Measurements from ENCODE around the gene HAO1.

Gene HAO1

DNA sequence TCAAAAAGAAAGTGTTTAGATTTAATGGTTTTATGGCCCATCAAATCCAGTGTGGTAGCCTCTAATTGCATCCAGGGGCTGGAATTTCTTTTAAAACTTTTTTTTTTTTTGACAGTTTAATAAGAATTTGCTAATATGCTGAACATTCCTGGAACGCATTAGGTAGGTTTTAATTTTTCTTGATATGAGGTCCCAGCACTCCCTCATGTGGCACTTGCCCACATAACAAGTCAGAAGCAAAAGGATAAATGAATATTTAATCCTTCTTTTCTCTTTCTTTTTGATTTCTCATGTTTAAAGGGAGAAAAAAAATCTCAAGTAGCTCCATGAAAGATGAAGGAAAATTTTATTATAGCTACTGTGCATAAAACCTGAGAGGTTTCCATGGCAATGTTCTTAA lies 13.5 kb downstream of the HAO1 start:
- no peak for DNase-seq (ENCODE audit: low read depth)

DNA sequence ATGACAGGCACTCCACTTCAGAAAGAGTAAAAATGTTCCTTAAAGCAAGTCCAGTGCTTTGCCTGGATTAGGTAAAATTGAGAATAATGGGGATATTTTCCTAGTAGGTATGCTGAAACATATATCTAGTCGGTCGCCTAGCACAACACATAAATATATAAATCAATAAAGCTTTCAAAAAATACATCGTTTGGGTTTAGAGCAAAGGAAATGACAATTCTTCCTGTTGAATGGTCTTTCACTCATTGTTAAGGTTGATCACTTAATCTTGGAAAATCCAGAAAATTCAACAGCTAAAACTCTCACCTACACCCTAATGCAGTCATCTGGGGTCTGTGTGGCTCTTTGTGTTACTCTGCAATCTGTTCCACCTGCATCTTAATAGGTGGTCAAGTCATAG lies 13.9 kb downstream of the HAO1 start:
- no peak for DNase-seq (ENCODE audit: low read depth)

DNA sequence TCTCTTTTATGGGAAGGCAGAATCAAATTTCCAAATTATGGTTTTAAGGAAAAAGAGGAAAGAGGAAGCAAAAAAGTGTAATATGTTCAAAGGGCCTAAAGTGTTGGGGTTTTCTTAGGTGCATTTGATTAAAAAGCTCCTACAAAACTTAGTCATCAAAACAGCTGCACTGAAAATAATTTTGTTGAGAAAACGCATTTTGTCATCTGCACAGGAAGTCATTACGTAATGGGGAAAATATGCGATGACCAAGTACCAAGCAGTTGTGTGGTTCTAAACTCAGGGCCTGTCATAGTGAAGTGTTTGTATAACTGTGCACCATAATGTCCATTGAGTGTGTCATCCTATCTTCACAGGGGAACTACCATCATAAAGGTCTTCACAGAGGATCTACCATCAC lies 15.6 kb downstream of the HAO1 start:
- no peak for DNase-seq (ENCODE audit: low read depth)

- DNase-seq (ENCODE audit: low read depth) = no peak
Measured at GRCh38 chr20:7916648-7917047, 23.6 kb downstream of the HAO1 start.

GRCh38 chr20:7912551-7912950 lies 27.7 kb downstream of the HAO1 start:
- no peak for DNase-seq (ENCODE audit: low read depth)

DNA sequence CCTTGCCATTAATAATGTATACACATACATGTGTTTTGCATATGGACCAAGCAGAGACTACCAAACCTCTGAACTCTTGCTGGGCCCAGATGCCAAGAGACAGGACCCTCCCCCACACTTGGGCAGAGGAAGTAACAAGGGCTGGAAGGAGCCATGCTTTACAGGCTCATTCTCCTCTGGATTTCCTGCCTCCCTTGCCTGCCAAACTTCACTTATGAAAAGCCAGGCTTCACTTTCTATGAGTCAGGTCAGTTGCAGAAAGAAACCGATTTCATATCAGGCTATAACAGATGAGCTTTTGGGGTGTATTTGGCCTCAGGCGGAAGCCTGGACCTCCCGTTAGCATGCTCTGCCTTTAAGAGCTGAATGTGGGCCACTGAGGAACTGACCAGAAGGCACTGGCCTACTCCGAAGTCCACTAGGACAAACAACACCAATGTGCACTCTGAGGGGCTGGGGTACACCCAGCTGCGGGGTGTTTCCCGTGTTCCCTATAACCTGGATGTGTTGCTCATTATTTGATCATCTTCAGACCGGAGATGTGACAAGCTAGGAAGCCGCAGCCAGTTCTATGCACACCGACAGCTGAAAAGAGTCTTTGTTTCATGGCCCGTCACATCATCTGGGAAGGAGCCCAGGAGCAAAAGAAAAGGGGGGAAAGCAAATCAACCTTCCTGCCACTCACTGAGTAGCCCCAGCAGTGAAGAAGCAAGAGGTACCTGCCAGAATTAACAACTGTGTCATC lies 28.5 kb downstream of the HAO1 start:
- no peak for DNase-seq (ENCODE audit: low read depth)

DNA sequence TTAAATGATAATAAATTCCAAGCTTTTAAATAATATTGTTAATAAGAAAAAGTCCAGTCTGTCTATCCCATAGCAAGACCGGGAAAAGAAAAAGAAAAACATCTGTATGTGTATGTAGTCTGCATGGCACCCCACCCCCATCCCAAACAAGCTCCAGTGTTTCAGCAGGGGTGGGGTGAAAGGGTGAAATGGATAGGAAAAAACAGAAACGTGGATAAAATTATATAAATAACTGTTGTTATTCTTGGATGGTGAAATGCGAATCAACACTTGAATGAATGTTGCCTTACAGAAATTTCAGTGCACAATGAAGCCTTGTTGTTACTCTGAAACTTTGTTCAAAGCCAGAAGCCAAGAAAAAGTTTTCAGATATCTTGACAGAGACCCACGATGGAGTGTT lies 31.4 kb downstream of the HAO1 start:
- DNase-seq (ENCODE audit: low read depth) = no peak

DNA sequence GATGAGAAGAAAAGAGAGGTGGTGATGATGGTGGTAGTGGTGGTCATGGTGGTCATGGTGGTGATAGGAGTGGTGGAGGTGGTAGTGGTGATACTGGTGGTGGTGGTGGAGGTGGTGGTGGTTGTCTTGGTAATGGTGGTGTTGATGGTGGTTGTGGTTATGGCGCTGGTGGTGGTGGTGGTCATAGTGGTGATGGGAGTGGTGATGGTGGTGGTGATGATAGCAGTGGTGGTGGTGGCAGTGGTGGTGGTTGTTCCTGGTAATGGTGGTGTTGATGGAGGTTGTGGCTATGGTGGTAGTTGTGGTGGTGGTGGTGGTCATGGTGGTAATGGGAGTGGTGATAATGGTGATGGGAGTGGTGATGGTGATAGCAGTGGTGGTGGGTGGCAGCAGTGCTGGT lies 36.8 kb downstream of the HAO1 start:
- DNase-seq (ENCODE audit: low read depth) = no peak

- no peak for DNase-seq (ENCODE audit: low read depth)
Measured at GRCh38 chr20:7902879-7903278, 37.4 kb downstream of the HAO1 start.

DNA sequence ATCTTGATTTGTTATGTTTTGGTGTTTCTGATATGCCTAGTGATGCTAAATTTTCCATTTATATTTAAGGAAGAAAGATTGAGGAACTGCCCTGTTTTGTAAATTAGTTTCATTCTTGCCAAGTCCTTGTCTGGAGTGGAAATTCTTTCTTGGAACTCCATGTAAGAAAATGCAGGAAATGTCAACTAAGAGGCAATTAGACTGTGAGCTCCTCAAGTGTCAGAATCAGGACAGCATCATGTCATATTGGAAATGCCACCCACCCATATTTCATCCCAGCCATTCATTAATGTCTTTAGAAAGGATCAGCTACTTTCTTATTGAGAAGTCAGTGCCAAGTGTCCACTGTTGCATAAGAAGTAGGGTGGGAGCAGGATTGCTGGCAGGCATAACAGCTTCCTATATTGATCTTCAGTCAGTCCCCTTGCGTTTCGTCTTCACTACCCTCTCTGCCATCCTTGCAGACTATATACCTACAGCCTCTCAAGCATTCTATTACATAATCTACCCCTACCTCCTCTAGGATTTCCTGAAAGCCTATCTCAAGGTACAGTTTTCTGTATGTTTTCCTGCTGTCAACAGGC lies 42.4 kb downstream of the HAO1 start:
- no peak for DNase-seq (ENCODE audit: low read depth)

GRCh38 chr20:7893014-7893730 lies 47.1 kb downstream of the HAO1 start:
- no peak for DNase-seq (ENCODE audit: low read depth)

GRCh38 chr20:7891705-7892104 lies 48.6 kb downstream of the HAO1 start:
- DNase-seq (ENCODE audit: low read depth) = no peak

DNA sequence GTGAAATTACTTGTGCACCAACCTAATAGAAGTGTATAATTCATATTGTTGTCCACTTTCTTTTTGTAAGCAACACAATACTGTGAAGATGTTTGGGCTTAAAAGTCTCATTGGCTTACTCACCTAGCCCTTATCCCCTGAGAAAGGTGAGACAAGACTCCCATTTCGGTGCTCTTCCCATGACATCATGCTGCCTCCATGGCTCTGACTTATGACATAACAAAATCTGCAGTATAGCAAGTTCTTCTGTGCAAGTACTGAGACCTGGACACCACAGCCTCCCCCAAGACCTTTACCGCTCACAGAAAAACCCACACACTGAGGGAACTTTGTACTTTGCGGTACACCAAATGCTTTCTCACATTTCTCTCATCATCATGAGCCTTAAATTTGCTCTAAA lies 50.5 kb downstream of the HAO1 start:
- no peak for DNase-seq (ENCODE audit: low read depth)

DNA sequence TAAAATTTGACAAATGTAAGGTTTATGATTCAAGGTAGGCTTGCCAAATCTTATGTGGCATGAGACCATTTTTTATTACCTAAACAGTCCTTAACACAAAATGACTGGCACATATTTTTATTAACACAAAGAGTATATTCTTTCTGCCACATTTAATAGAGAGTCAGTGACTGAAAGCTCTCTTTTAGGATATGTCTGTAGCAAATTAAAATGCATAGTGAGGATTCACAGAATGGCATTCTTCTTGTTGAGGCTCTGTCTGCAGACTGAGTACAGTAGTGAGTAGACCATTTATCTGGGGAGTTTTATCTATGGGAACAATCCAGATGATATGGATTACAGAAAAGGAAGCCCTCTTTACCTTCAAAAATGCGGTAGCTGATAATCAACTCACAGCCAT lies 56.5 kb downstream of the HAO1 start:
- DNase-seq (ENCODE audit: low read depth) = no peak

GRCh38 chr20:7883309-7883708 lies 56.9 kb downstream of the HAO1 start:
- no peak for DNase-seq (ENCODE audit: low read depth)

DNA sequence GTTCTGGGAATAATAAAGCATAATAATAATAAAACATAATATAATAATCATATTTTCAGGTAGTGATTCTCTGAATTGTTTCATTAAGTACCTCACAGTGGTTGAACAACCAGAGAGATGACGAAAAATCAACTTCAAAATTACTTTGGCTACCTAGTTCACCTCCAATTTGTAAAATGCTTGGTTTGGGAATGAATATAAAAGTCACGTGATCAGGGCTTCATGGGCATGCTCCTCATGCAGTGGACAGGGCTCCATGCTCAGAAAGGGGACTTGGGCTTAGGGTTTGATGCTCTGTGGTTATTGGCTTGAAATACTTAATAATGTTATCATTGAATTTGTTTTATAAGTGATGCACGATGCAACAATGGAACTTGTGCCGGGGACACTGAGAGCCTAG lies 58.2 kb downstream of the HAO1 start:
- DNase-seq (ENCODE audit: low read depth) = no peak

- no peak for DNase-seq (ENCODE audit: low read depth)
Measured at GRCh38 chr20:7881551-7881950, 58.7 kb downstream of the HAO1 start.

DNA sequence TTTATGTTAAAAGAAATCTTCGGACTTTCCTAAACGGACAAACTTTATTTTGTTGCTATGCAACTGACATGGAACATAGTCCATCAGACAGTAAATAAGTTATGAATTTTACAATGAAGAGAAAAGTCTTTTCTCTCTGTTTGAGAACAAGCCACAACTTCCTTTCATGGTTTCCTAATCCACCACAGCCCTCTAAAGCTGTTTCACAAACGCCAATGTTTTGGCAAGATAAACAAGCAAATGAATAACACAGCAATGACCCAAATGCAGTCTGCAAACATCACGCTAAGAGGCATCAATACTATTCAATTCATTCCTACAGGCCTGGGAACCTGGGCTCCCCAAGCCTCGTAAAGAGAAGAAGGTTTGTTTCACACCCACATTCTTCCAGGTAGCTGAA lies 60.4 kb downstream of the HAO1 start:
- no peak for DNase-seq (ENCODE audit: low read depth)

DNA sequence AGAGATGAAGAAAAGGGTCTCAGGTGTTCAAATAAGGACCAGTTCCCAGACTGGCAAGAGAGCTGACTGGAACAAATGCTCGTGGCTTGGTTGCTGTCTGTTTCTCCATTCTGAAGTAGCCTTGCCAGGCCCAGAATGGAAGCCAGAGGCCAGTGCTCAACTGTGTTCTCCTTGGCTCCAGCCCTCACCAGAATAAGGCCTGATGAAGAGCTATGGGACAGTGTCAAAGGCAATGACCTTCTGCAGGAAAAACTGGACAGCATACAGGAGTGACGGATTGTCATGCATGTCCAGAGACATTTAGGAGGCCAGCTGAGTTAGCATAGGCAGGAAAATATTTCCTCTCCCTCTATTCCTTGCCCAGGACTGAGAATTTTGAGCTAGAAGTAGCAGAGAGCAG lies 72.2 kb downstream of the HAO1 start:
- no peak for DNase-seq (ENCODE audit: low read depth)

DNA sequence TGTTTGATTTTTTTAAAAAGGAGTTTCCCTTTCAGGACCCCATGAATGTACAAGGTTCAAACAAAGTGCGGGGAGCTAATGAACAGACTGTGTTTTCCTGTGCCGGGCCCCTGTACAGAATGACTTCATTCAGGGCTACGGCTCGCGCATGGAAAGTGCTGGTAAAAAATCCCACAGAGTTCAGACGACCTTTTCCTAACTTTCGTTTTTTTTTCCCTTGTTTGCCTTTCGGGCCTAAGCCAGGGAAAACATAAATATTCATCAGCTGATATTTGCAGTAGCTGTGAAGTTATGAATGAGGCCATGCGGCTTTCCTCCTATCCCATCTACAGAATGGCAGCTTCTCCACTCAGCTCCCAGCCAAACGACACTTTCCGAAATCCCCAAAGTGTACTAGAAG lies 74.0 kb downstream of the HAO1 start:
- no peak for DNase-seq (ENCODE audit: low read depth)

GRCh38 chr20:7859356-7859802 lies 80.9 kb downstream of the HAO1 start:
- no peak for DNase-seq (ENCODE audit: low read depth)

- no peak for DNase-seq (ENCODE audit: low read depth)
Measured at GRCh38 chr20:7858734-7859250, 81.5 kb downstream of the HAO1 start.

DNA sequence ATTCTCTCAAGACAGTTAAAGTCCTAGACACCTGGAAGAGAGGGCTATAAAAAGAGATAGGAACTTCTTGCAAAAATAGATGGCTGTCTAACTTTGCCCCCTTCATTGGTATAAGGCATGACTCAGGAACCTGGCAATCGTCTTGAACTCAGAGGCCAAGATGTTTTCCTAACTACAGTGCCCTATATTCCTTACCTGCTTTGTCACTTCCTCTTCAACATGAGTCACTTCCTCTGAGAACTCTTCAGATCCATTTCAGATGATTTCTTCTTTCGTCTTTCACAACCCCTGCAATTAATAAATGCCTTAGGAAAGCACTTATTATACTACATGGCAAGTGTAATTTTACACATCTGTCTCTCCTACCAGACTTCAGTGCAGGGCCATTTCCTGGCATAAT lies 83.5 kb downstream of the HAO1 start:
- no peak for DNase-seq (ENCODE audit: low read depth)

All from T follicular helper cell (primary cell).